Fibroblast of gingiva (primary cell): ENCODE data around the gene MOV10.
A peak's percentile ranks its signal among the peaks of the same experiment; 100 is the strongest.
"Not testable (repeated sequence)": the region's sequence is repeated elsewhere in the genome, so short reads cannot be mapped to it uniquely, and the experiment has no call there.

Experiments used
- DNase-seq: peaks from one replicate; pipeline ENCODE4 v3.0.0-alpha.2; 2011; ENCODE audit warnings: low read depth

The MOV10 gene

DNA sequence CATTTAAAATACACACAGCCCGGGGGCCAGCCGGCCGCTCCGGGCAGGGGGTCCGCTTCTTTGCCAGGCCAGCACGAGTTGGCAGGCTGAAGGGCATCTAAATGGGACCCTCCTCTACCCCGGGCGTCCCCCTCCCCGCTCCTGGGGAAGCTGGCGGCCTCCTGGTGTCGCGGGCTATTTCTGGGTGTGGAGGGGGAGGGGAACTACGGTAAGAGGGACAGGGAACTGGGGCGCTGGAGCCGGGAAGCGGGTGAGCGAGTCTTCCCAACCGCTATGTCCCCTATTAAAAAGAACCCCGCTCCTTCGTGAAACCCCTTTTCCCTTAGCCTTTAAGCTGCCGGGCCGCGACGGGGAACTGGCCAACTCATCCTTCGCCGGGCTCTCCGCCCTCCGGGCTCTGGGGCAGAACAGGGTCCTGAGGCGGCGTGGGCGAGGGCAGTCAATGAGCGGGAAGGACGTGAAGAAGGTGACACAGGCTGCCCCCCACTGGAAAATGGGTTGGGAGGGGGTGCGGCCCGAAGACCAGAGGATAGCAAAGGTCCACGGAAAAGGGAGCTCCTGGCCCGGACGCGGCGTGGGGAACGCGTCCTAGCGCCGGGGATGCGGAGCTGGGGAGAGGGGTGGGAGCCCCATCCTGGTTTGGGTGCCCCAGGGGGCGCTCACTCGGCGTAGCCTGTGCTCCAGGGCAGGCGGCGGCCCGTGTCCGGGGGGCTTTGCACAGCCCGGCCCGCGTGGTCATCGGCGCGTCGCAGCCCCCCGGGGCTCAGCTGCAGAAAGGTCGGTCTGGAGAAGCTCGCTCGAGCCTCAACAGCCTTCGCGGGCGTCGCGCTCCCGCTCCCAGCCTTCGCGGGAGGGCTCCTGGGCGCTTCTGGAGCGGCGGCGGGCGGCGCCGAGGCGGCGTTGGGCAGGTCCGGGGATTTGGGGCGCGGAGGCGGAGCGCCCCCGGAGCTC is 40.1 kb downstream of the MOV10 start:
- DNase-seq, result no peak

GRCh38 chr1:112715264-112716053 is 41.0 kb downstream of the MOV10 start, which contains the start of gene PPM1J:
PPM1J (minus strand) TSS chr1:112715332; CDS start chr1:112715301, 31 bp downstream.
- peak; percentile 89 for DNase-seq

DNA sequence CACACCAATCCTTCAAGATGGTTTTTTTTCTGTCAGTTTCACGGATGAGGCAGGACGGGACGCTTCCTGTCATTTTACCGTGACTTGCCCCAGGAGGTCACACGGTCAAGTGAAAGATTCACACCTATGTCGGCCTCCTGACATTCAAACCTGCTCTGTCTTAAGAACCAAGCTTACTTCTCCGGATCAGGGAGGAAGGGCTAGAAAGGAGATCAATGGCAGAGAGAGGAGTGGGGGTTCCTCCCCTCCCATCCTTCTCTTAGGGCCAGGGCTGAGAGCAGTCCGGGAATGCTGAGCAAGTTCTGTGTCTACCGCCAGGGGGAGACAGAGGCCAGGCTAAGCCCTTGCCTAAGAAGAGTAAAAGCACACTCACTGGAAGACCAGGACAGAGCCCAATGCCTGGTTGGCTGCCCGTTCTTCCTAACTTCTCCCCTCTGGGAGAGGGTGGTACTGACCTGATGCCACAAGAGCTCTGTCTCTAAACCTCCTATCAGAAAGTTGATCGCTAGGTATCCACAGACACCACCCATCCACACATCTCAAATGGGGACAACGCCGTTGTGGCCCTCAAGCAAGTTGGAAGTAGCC is 41.8 kb downstream of the MOV10 start:
- peak; percentile 81 for DNase-seq

GRCh38 chr1:112717263-112717873 is 42.9 kb downstream of the MOV10 start:
- no peak for DNase-seq

DNA sequence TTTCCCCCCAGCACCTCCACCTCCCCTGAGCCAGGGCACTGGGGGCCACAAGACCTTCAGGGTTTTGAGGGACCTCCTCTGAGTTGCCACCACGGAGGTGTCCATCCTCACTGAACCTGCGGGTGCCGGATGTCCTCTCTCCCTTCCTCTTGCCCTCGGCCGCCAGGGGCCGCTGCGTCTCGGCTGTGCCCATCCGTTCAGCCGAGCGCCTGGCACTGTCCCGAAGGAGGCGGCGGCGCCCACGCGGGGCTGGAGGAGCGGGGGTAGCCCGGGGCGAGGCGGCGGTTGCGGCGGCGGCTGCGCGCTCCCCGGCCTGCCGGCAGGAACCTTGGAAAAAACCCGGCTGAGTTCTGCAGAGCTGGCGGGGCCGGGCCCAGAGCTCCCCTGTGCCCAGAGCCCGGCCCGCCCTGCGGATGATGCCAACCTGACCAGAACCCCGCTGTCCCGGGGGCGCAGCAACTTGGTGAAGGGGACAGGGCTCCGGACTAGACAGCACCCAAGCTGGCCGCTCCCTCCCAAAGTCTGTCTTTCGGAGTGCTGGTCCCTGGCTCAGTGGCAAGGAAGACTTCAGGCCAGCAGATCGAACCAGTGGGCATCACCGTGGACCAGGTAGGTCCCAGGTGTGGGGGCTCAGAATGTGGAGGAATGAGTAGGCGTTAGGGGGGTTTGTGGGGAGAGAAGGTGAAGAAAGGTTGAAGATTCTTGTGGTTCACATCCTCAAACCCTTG is 44.4 kb downstream of the MOV10 start:
- peak; percentile 51 for DNase-seq

GRCh38 chr1:112719706-112720105 is 45.2 kb downstream of the MOV10 start:
- no peak for DNase-seq

DNA sequence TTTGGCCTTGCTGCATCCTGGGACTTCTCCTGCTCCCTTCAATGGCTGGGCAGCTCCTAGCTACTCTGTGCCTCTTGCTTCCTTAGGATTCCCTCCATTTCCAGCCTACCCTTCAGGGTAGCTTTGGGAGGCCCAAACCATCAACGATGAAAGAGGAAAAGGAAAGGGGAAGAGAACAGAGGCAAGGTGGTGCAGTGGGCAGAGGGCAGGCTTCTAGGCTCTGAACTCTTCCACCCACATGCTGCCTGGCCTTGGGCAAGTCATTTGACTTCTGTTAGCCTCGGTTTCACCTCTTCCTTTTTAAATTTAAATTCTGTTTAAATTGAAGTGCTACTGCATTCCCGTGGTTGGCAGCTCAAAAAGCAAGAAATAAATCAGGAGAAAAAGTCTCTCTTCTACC is 46.3 kb downstream of the MOV10 start:
- no peak for DNase-seq

- not testable (repeated sequence) for DNase-seq
These were observed 46.8 kb downstream of the MOV10 start for GRCh38 chr1:112721294-112721693.

DNA sequence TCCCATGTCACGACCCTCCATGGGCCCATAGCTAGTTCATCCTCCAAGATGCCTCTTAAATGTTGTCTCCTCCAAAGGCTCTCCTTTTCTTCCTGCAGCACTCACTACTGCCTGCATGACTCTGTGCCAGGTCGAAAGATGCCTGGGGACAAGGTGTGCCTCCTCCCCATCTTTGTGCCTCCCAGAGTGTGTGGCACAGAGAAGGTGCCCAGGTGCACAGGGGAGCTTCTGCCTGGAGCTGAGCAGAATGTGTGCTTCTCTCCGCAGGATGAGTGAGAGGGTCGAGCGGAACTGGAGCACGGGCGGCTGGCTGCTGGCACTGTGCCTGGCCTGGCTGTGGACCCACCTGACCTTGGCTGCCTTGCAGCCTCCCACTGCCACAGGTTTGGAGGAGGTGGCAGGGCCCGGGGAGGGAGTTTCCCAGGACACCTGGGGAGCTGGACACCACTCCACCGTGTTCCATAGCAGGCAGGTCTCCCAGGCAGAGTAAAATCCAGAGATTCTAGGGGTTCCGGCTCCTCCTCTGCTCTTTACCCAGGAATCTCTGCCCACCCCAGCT is 47.6 kb downstream of the MOV10 start:
- no peak for DNase-seq

- no peak for DNase-seq
These were observed 48.4 kb downstream of the MOV10 start for GRCh38 chr1:112722601-112723510.

- no peak for DNase-seq
These were observed 49.0 kb downstream of the MOV10 start for GRCh38 chr1:112723511-112723839.

DNA sequence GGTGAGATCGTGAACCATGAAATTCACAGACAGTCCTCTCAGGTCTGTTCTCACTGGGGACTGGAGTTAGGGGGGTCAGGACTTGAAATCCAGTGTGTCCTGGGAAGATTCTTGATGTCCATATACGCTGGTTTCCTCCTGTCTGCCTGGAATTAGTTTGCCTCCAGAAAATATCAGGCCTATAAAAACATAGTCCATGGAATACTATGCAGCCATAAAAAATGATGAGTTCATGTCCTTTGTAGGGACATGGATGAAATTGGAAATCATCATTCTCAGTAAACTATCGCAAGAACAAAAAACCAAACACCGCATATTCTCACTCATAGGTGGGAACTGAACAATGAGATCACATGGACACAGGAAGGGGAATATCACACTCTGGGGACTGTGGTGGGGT is 49.8 kb downstream of the MOV10 start:
- not testable (repeated sequence) for DNase-seq

DNA sequence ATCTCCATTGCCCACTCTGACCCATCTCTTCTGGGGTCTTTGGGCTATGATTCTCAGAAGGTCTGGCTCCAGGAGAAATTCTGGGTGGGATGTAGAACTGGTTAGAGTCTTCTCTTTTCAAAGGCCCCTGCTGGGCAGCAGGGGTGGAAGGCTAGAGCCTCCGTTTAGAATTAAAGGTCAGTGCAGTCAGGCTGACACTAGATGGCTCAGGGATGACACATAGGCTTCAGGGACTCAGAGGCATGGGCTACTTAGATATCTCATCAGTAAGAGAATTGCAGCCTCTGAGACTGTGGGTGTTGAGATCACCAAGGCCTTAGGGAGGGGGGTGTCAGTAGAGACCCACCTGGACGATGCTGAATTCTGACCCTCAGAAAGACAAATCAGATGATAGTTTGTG is 53.3 kb downstream of the MOV10 start:
- DNase-seq, result no peak

DNA sequence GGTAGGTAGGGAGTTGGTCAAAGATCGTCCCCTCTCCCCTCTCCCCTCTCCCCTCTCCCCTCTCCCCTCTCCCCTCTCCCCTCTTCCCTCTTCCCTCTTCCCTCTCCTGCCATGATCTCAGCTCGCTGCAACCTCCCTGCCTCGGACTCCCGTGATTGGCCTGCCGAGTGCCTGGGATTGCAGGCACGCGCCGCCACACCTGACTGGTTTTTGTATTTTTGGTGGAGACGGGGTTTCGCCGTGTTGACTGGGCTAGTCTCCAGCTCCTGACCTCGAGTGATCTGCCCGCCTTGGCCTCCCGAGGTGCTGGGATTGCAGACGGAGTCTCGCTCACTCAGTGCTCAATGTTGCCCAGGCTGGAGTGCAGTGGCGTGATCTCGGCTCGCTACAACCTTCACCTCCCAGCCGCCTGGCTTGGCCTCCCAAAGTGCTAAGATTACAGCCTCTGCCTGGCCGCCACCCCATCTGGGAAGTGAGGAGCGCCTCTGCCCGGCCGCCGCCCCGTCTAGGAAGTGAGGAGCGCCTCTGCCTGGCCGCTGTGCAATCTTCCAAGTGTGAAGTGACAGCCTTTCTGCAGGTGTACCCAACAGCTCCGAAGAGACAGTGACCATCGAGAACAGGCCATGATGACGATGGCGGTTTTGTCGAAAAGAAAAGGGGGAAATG is 54.0 kb downstream of the MOV10 start:
- DNase-seq, result not testable (repeated sequence)

- DNase-seq, result not testable (repeated sequence)
These were observed 54.6 kb downstream of the MOV10 start for GRCh38 chr1:112729011-112729410.

GRCh38 chr1:112729909-112730308 is 55.5 kb downstream of the MOV10 start:
- DNase-seq, result no peak

DNA sequence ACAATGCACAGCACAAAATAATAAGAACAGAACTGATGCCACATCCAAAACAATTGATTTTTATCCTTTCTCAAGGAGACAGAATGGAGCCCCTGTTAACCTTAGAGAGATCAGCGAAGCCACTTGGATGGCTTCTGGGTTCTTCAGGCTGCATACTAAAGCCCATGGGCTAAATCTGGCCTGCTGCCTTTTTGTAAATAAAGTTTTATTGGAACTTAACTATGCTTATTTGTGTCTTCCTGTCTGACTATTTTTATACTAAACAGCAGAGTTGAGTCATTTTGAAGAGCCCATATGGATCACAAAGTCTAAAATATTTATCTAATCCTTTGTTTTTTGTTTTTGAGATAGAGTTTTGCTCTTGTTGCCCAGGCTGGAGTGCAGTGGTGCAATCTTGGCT is 57.0 kb downstream of the MOV10 start:
- no peak for DNase-seq

GRCh38 chr1:112735752-112736151 is 61.3 kb downstream of the MOV10 start:
- DNase-seq, result no peak

DNA sequence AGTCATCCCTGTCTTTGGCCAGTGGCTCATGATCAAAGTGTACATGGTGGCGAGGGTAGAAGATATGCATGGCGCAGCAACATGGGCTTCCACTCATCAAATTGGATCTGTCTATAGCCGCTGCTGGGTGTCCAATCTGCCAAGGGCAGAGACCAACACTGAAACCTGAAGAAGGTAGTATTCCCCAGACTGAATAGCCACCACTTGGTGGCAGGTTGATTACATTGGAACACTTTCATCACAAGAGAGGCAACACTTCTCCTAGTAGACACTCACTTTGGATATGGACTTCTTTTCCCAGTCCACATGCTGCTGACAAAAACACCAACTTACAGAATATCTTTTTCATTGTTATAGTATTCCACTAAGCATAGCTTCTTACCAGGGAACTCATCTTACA is 63.1 kb downstream of the MOV10 start:
- DNase-seq, result no peak
